Sigmoid colon (tissue), 3 donors: ENCODE data around the gene PDE2A.

ENCODE experiments used
- CTCF ChIP-seq, 4 experiments: fragments of 450-650 bp in 3 of 4; fragments of 200-600 bp in 1 of 4; IDR thresholded peaks; one replicate each; pipeline ENCODE4 v1.5.1; 2016 to 2019; ENCODE audit warnings: antibody characterized with exemption in 4 of 4, mild to moderate bottlenecking in 3 of 4, moderate library complexity in 2 of 4
- POLR2A ChIP-seq, 2 donors: fragments of 450-650 bp; IDR thresholded peaks; one replicate each; pipeline ENCODE4 v1.6.1; 2016; ENCODE audit warnings: antibody characterized with exemption in 2 of 2, mild to moderate bottlenecking in 2 of 2, moderate library complexity in 2 of 2

GRCh38 chr11:72602250-72602904, 71.8 kb downstream of the PDE2A start:
- no peak for TF ChIP-seq CTCF (IDR thresholded peaks at IDR 0.05)
- no peak for TF ChIP-seq POLR2A (IDR thresholded peaks at IDR 0.05)
